Measurements from ENCODE around the gene RSPO3.

- TF ChIP-seq FOXM1 (IDR thresholded peaks at IDR 0.05; ENCODE audit: borderline replicate concordance) (no peak), ELF4 (IDR thresholded peaks at IDR 0.05) (no peak), L3MBTL2 (conservative IDR thresholded peaks at IDR 0.05) (no peak), LEF1 (IDR thresholded peaks at IDR 0.05; ENCODE audit: borderline replicate concordance) (no peak), NFRKB (IDR thresholded peaks at IDR 0.05) (no peak), FOXK2 (IDR thresholded peaks at IDR 0.05) (no peak), SUZ12 (IDR thresholded peaks at IDR 0.05) (no peak), HDGF (IDR thresholded peaks at IDR 0.05; ENCODE audit: borderline replicate concordance) (no peak), ZNF384 (IDR thresholded peaks at IDR 0.05) (no peak), FOXA1 (IDR thresholded peaks at IDR 0.05) (no peak), TARDBP (IDR thresholded peaks at IDR 0.05) (no peak)
Measured at GRCh38 chr6:127107916-127108315, 10.6 kb upstream of the RSPO3 start.

Measured in HEK293T (cell line).